Adrenal gland (tissue), 12 donors: ENCODE data around the gene IGSF3. TPM values are rescaled to one million over a fixed set of nuclear protein-coding genes. Genes with fewer than 3 reads are reported as not detected.

Experiments
- DNase-seq, 7 donors: peaks; one replicate each; pipeline ENCODE4 v3.0.0-alpha.2; 2019 to 2020
- H3K27ac ChIP-seq, 5 donors: fragments of 200-600 bp; sonication (generic) in 4 of 5; 1 replicate in 3 of 5; 2 replicates in 2 of 5; pipeline versions ENCODE4 v1.5.1 to v1.8.0; 2016 to 2020; ENCODE audit warnings: mild to moderate bottlenecking in 1 of 5
- H3K27me3 ChIP-seq: fragments of 200-600 bp; 2 replicates; pipeline ENCODE4 v1.8.0; 2021
- H3K36me3 ChIP-seq, 2 donors: fragments of 200-600 bp; replicated peaks in 1 of 2; 1 replicate in 1 of 2; 2 replicates in 1 of 2; pipeline versions ENCODE4 v1.5.1 to v1.8.0; 2018 to 2022
- H3K4me1 ChIP-seq, 2 donors: fragments of 200-600 bp; replicated peaks in 1 of 2; 1 replicate in 1 of 2; 2 replicates in 1 of 2; pipeline versions ENCODE4 v1.5.1 to v1.8.0; 2018 to 2021
- H3K4me3 ChIP-seq, 4 donors: fragments of 200-600 bp; sonication (generic) in 3 of 4; one replicate each; pipeline ENCODE4 v1.5.1; 2016 to 2018
- H3K9me3 ChIP-seq, 3 donors: fragments of 200-600 bp; sonication (generic) in 1 of 3; replicated peaks in 1 of 3; 1 replicate in 2 of 3; 2 replicates in 1 of 3; pipeline versions ENCODE4 v1.5.1 to v1.8.0; 2016 to 2021
- POLR2A ChIP-seq, 2 donors: fragments of 450-650 bp; IDR thresholded peaks; one replicate each; pipeline ENCODE4 v1.6.1; 2017; ENCODE audit warnings: antibody characterized with exemption in 2 of 2, mild to moderate bottlenecking in 2 of 2, moderate library complexity in 1 of 2
- WGBS, 4 donors: extraction: QIAGEN DNeasy Blood & Tissue Kit in 2 of 4; methylation state at CpG; one replicate each; pipeline versions ENCODE4 v1.1.5 to v1.1.7; 2013 to 2017; 5-methylcytosine and 5-hydroxymethylcytosine counted together
- intact Hi-C, 2 donors: fragments of 100-400 bp; cut with DNase I; formaldehyde crosslinking; loops; one replicate each; pipeline versions ENCODE4 v1.14.1 to v1.15.0; 2022 to 2023
- polyA plus RNA-seq, 3 donors: library from polyadenylated mRNA; stranded (reverse); fragments of 200-250 nt in 2 of 3; fragments of 350-450 nt in 1 of 3; fragmentation: Illumina TruSeq in 1 of 3; extraction: RNeasy Lipid Tissue Mini Kit (QIAGEN cat#74804) in 1 of 3; gene quantifications; one replicate each; pipeline ENCODE4 v1.2.3, GENCODE V29; 2013 to 2014
- total RNA-seq, 9 donors: library from RNA; depleted of rRNA in 4 of 9; stranded (reverse); fragments of >200 nt in 4 of 9; fragments of 120-200 nt in 1 of 9; fragmentation: NEBNext Ultra II Directional in 1 of 9; extraction: Animal tissue kit (Norgen Biotek cat#: 25700) in 1 of 9; gene quantifications; one replicate each; pipeline versions ENCODE4 v1.1.0 to v1.2.4, GENCODE V29; 2013 to 2023
- TF ChIP-seq, protein P1 (sequence below), 6 experiments: fragments of 450-650 bp in 4 of 6; fragments of 200-600 bp in 2 of 6; sonication (generic) in 1 of 6; IDR thresholded peaks; 1 replicate in 5 of 6; 2 replicates in 1 of 6; pipeline versions ENCODE4 v1.5.1 to v1.8.0; 2016 to 2021; ENCODE audit warnings: antibody characterized with exemption in 6 of 6, mild to moderate bottlenecking in 2 of 6, moderate library complexity in 1 of 6
- donor health status: healthy with polysubstance abuse.
- donor health status: Bipolar disorder and iron deficiency.
- donor health status: DM: yes; HTN: yes; CAD: no.
- donor health status: DM: no; HTN: no; CAD: no.
- donor health status: DM: no; HTN: no; CAD: no.
- donor health status: DM: yes; HTN: yes; CAD: no.

Gene IGSF3
- total and polyA plus RNA-seq, 12 donors = 0.67 to 12.1 (median 2.2) TPM

DNA sequence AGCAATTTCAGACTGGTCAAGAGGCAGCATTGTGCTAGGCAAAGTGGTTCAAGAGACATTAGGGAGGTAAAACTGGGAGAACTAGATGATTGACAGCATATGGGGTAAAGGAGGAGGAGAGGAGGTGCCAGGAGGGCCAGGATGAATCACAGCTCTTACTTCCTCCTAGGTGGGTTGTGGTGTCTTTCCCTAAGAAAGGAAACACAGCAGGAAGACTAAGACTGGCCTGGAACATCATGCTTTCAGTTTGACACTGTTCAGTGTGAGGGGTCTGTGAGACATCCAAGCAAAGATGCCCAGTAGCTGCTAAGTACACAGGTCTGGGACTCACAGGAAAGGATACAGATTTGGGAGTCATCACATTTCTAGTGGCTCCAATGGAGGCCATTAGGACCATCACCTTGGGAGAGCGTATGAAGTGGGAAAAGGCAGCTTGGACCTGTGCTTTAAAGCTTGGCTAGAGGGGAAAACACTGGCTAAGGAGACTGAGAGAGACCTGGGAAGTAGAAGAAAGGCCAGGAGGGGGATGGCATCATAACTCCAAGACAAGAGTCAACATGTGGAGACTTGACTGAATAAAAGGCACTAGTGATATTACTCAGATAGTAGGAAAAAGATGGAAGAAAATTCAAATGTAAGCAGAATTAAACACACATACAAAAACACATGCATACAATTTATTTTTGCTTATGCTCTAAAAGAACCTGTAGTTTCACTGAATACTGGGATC is 114.0 kb downstream of the IGSF3 start:
- no peak for DNase-seq
- no peak overlapping the region for H3K4me3 ChIP-seq
- intact Hi-C loops = no loop called here
- no peaks in the 10 kb centered on the region for H3K9me3 ChIP-seq
- TF ChIP-seq, protein P1, sequence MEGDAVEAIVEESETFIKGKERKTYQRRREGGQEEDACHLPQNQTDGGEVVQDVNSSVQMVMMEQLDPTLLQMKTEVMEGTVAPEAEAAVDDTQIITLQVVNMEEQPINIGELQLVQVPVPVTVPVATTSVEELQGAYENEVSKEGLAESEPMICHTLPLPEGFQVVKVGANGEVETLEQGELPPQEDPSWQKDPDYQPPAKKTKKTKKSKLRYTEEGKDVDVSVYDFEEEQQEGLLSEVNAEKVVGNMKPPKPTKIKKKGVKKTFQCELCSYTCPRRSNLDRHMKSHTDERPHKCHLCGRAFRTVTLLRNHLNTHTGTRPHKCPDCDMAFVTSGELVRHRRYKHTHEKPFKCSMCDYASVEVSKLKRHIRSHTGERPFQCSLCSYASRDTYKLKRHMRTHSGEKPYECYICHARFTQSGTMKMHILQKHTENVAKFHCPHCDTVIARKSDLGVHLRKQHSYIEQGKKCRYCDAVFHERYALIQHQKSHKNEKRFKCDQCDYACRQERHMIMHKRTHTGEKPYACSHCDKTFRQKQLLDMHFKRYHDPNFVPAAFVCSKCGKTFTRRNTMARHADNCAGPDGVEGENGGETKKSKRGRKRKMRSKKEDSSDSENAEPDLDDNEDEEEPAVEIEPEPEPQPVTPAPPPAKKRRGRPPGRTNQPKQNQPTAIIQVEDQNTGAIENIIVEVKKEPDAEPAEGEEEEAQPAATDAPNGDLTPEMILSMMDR (IDR thresholded peaks at IDR 0.05) = no peak
- no peak for TF ChIP-seq POLR2A (IDR thresholded peaks at IDR 0.05)
- H3K36me3 ChIP-seq = no peaks in the 10 kb centered on the region
- WGBS, 4 donors = 98 to 100% (median 100%) methylated on average over 1 of the region's 1 CpG
- H3K27me3 ChIP-seq = no peaks in the 10 kb centered on the region
- H3K27ac ChIP-seq = no peak overlapping the region
- no peaks in the 10 kb centered on the region for H3K4me1 ChIP-seq

DNA sequence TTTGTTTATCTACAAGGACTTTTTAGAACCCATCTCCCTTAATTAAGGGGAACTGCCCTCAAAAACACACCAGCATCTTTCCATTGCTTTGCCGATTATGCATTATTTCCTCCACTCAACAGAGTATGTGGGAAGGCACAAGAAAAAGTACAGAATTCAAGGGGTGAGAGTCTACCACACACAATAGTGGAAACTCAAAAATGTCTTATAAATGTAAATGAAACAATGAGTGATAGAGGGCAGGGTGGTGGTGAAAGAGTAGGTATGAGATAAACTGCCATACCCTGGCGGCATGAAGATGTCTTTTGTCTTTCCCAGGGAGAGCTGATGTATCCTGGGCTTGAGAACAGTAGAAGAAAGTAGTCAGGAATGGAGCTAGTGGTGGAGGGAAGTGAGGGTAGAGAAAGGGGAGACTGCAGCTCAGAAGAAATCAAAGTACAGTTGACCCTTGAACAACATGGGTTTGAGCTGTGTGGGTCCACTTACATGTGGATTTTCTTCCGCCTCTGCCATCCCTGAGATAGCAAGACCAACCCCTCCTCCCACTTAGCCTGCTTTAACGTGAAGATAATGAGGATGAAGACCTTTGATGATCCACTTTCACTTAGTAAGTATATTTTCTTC is 121.1 kb downstream of the IGSF3 start:
- WGBS, 4 donors = 89 to 93% (median 90%) methylated on average over 4 of the region's 4 CpGs
- no peak overlapping the region for H3K4me3 ChIP-seq

DNA sequence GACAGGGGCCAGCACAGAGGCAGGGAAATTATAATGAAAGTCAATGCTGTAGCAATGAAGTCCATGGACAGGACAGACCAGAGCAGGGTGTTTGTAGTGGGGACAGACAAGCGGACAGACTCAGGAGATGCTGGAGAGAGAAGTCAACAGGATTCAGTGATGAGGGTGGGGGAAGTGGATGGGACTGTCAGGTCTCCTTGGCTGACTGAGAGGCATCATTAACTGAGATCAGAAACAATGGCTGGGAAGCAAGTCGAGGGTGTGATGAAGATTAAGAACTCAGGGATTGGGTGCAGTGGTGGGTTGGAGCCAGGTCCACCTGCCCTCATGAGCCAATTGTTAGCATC is 122.2 kb downstream of the IGSF3 start:
- WGBS, 4 donors = 92 to 97% (median 96%) methylated on average over 2 of the region's 2 CpGs
- Histone ChIP-seq H3K9me3 (no peaks in the 10 kb centered on the region), H3K4me1 (peaks cover 0 to 5% of the 10 kb centered on the region in 2 donors), H3K36me3 (peaks cover 0 to 11% of the 10 kb centered on the region in 2 donors), H3K27me3 (no peaks in the 10 kb centered on the region), H3K4me3 (no peak overlapping the region), H3K27ac (no peak overlapping the region)
- no peak for DNase-seq
- TF ChIP-seq, protein P1 (IDR thresholded peaks at IDR 0.05) = no peak
- no peak for TF ChIP-seq POLR2A (IDR thresholded peaks at IDR 0.05)
- intact Hi-C loops = no loop called here

More for the DNA sequence above, 121.1 kb downstream of the IGSF3 start:
- H3K27me3 ChIP-seq = no peaks in the 10 kb centered on the region
- peaks cover 0 to 11% of the 10 kb centered on the region in 2 donors for H3K36me3 ChIP-seq
- H3K27ac ChIP-seq = no peak overlapping the region
- no peaks in the 10 kb centered on the region for H3K9me3 ChIP-seq
- no peak for DNase-seq
- H3K4me1 ChIP-seq = no peaks in the 10 kb centered on the region
- intact Hi-C loops = no loop called here
- TF ChIP-seq, protein P1 (IDR thresholded peaks at IDR 0.05) = no peak
- TF ChIP-seq POLR2A (IDR thresholded peaks at IDR 0.05) = no peak

DNA sequence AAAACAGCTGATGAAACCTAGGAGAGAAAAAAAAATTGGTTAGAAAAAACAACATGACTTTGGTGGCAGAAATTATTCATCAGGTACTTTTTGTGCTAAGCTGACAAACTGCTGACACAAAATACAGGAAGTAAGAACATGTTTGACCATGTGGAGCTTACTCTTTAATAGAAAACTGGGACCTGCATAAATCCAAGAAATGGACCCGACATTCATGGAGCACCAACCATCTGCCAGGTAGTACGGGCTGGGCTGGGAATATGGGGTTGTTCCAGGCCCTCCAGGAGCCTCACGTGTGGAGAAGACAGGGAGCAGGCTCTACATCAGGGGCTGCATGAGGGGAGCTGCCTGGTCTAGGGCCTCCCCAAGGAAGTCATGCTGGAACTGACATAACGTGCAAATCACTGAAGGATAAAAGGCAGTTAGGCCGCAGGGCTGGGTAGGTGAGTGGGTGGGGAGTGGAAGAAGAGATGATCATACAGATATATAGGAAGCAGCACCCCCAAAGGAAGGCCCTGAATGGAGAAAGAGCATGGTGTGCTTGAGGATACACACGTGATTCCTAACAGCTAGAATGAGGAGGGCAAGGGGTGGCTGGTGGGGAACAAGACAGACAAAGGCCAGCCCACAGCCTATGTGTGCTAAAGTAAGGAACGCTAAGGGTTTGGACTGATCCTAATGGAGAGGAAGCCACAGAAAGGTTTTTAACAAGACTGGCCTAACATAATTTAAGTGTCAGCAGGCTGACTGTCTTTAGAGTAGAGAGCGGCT is 122.8 kb downstream of the IGSF3 start:
- H3K27ac ChIP-seq = no peak overlapping the region
- H3K27me3 ChIP-seq = no peaks in the 10 kb centered on the region
- no peak overlapping the region for H3K4me3 ChIP-seq
- H3K4me1 ChIP-seq = peaks cover 0 to 5% of the 10 kb centered on the region in 2 donors
- no peak for TF ChIP-seq POLR2A (IDR thresholded peaks at IDR 0.05)
- TF ChIP-seq, protein P1 (IDR thresholded peaks at IDR 0.05) = no peak
- H3K36me3 ChIP-seq = peaks cover 0 to 11% of the 10 kb centered on the region in 2 donors
- intact Hi-C loops = no loop called here
- WGBS, 4 donors = 89 to 96% (median 94%) methylated on average over 7 to 8 of the region's 8 CpGs
- H3K9me3 ChIP-seq = no peaks in the 10 kb centered on the region
- no peak for DNase-seq
